ENCODE results near the gene CELA1.

DNA sequence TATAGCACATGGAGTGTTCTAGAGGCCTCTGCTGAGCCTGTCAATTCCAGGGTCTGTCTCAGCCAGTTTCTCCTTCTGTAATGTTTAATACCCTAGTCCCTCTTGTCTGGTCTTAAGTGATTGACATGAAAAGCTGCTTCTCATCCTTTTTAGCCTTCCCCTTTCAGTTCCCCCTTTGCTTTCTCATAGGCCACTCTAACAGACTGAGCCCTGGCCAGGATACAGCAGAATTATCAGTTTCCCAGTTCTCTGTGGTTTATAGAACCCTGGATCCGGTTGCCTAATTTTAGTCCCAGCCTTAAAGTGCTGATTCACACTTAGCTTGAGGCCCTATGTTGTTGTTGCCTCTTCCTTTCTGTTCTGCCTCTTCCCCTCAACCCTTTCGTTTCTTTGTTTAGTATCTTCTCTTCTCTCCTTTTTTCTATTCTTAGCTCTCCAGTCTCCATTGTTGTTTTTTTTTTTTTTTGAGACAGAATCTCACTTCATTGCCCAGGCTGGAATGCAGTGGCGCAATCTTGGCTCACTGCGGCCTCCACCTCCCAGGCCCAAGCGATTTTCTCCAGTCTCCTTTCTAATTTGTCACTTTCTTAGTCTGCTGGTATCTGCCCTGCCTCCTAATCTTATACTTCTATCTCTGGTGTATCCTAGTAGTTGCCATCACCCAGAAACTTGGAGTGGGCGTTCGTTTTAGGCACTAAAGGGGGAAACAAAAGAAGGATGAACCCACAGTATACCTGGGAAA lies 19.6 kb downstream of the CELA1 start:
- no peak for TF ChIP-seq CTCF (IDR thresholded peaks at IDR 0.05)
- TF ChIP-seq, protein P1, sequence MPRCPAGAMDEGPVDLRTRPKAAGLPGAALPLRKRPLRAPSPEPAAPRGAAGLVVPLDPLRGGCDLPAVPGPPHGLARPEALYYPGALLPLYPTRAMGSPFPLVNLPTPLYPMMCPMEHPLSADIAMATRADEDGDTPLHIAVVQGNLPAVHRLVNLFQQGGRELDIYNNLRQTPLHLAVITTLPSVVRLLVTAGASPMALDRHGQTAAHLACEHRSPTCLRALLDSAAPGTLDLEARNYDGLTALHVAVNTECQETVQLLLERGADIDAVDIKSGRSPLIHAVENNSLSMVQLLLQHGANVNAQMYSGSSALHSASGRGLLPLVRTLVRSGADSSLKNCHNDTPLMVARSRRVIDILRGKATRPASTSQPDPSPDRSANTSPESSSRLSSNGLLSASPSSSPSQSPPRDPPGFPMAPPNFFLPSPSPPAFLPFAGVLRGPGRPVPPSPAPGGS (IDR thresholded peaks at IDR 0.05) = no peak
- TF ChIP-seq REST (IDR thresholded peaks at IDR 0.05) = no peak
- no peak for TF ChIP-seq PBX3 (IDR thresholded peaks at IDR 0.05)
- TF ChIP-seq RFX5 (IDR thresholded peaks at IDR 0.05) = no peak
- no peak for TF ChIP-seq RNF2 (IDR thresholded peaks at IDR 0.05; ENCODE audit: borderline replicate concordance, low read depth)
- TF ChIP-seq HDAC2 (IDR thresholded peaks at IDR 0.05) = no peak
- TF ChIP-seq MYC (IDR thresholded peaks at IDR 0.05; ENCODE audit: borderline replicate concordance, low read length) = no peak
- TF ChIP-seq MAFK (IDR thresholded peaks at IDR 0.05; ENCODE audit: partially characterized antibody) = peak; percentile 69
- no peak for TF ChIP-seq HMGXB4 (CRISPR knock-in tag; IDR thresholded peaks at IDR 0.05; ENCODE audit: borderline replicate concordance)
- no peak for TF ChIP-seq CBX2 (IDR thresholded peaks at IDR 0.05; ENCODE audit: borderline replicate concordance, low read depth)

Measured in A549 (cell line).